ENCODE results near the gene STK32C. TPM values are rescaled to one million over a fixed set of nuclear protein-coding genes. Genes with fewer than 3 reads are reported as not detected.

Gene STK32C
- total RNA-seq, 1 experiment from 2014 or later = 16.5 TPM

GRCh38 chr10:132225073-132225848, 82.5 kb downstream of the STK32C start:
- intact Hi-C loops (cut with micrococcal nuclease; ENCODE audit: unreplicated experiment) = no loop called here
- Histone ChIP-seq H3K9me3 (ENCODE audit: low read depth, low read length, poor library complexity, severe bottlenecking) (no peaks in the 10 kb centered on the region), H3K36me3 (ENCODE audit: insufficient read depth, low read length, poor library complexity, severe bottlenecking) (no peaks in the 10 kb centered on the region), H3K27ac (ENCODE audit: low read depth, low read length, poor library complexity, severe bottlenecking) (no peak overlapping the region), H3K27me3 (replicated peaks; ENCODE audit: insufficient read depth, low read depth, low read length, poor library complexity) (no peaks in the 10 kb centered on the region), H3K4me1 (ENCODE audit: insufficient read depth, low read length, poor library complexity, severe bottlenecking) (no peaks in the 10 kb centered on the region), H3K4me3 (ENCODE audit: low read depth, low read length, poor library complexity, severe bottlenecking) (no peak overlapping the region)
- TF ChIP-seq CTCF (conservative IDR thresholded peaks at IDR 0.05; ENCODE audit: low read depth, low read length) (no peak), EZH2 (IDR thresholded peaks at IDR 0.05; ENCODE audit: borderline replicate concordance, low read depth, low read length, poor library complexity, severe bottlenecking) (no peak)
- no TSS peak for BruUV-seq (replicated peaks)
- DNase-seq (ENCODE audit: low spot score) = no peak
- ChIA-PET CTCF (interaction anchor here (0.6 kb wide), 1 partner anchor 136 kb away, joined by 3 read pairs; no protein-coding TSS in a partner anchor), POLR2A (ENCODE audit: low non-redundant PET) (no interaction called here)

GRCh38 chr10:132224343-132225072, 83.2 kb downstream of the STK32C start:
- CTCF ChIA-PET = interaction anchor here (0.6 kb wide), 1 partner anchor 137 kb away, joined by 3 read pairs; no protein-coding TSS in a partner anchor
- TF ChIP-seq EZH2 (IDR thresholded peaks at IDR 0.05; ENCODE audit: borderline replicate concordance, low read depth, low read length, poor library complexity, severe bottlenecking) (no peak), CTCF (conservative IDR thresholded peaks at IDR 0.05; ENCODE audit: low read depth, low read length) (no peak)
- no peaks in the 10 kb centered on the region for H3K4me1 ChIP-seq (ENCODE audit: insufficient read depth, low read length, poor library complexity, severe bottlenecking)
- no peak for DNase-seq (ENCODE audit: low spot score)
- no peak overlapping the region for H3K4me3 ChIP-seq (ENCODE audit: low read depth, low read length, poor library complexity, severe bottlenecking)
- no peaks in the 10 kb centered on the region for H3K36me3 ChIP-seq (ENCODE audit: insufficient read depth, low read length, poor library complexity, severe bottlenecking)
- BruUV-seq (replicated peaks) = no TSS peak
- H3K27me3 ChIP-seq (replicated peaks; ENCODE audit: insufficient read depth, low read depth, low read length, poor library complexity) = no peaks in the 10 kb centered on the region
- POLR2A ChIA-PET (ENCODE audit: low non-redundant PET) = no interaction called here
- intact Hi-C loops (cut with micrococcal nuclease; ENCODE audit: unreplicated experiment) = loop anchor here (5.0 kb wide), 1 partner anchor 413 kb away; no protein-coding TSS in a partner anchor
- no peaks in the 10 kb centered on the region for H3K9me3 ChIP-seq (ENCODE audit: low read depth, low read length, poor library complexity, severe bottlenecking)
- no peak overlapping the region for H3K27ac ChIP-seq (ENCODE audit: low read depth, low read length, poor library complexity, severe bottlenecking)

GRCh38 chr10:132223611-132224342, 84.0 kb downstream of the STK32C start:
- Histone ChIP-seq H3K36me3 (ENCODE audit: insufficient read depth, low read length, poor library complexity, severe bottlenecking) (no peaks in the 10 kb centered on the region), H3K4me1 (ENCODE audit: insufficient read depth, low read length, poor library complexity, severe bottlenecking) (no peaks in the 10 kb centered on the region), H3K9me3 (ENCODE audit: low read depth, low read length, poor library complexity, severe bottlenecking) (no peaks in the 10 kb centered on the region), H3K4me3 (ENCODE audit: low read depth, low read length, poor library complexity, severe bottlenecking) (no peak overlapping the region), H3K27me3 (replicated peaks; ENCODE audit: insufficient read depth, low read depth, low read length, poor library complexity) (no peaks in the 10 kb centered on the region), H3K27ac (ENCODE audit: low read depth, low read length, poor library complexity, severe bottlenecking) (no peak overlapping the region)
- no TSS peak for BruUV-seq (replicated peaks)
- intact Hi-C loops (cut with micrococcal nuclease; ENCODE audit: unreplicated experiment) = loop anchor here (1.0 to 5.0 kb wide), 3 partner anchors 129 to 414 kb away; no protein-coding TSS in a partner anchor
- TF ChIP-seq CTCF (conservative IDR thresholded peaks at IDR 0.05; ENCODE audit: low read depth, low read length) (no peak), EZH2 (IDR thresholded peaks at IDR 0.05; ENCODE audit: borderline replicate concordance, low read depth, low read length, poor library complexity, severe bottlenecking) (no peak)
- ChIA-PET POLR2A (ENCODE audit: low non-redundant PET) (no interaction called here), CTCF (no interaction called here)
- no peak for DNase-seq (ENCODE audit: low spot score)

All from A673 (cell line).